Endodermal cell (in vitro differentiated cells): ENCODE measurements around the gene UBN1. TPM values are rescaled to one million over a fixed set of nuclear protein-coding genes. Genes with fewer than 3 reads are reported as not detected.
"Not testable (repeated sequence)": the region's sequence is repeated elsewhere in the genome, so short reads cannot be mapped to it uniquely, and the experiment has no call there.

ENCODE experiments used
- DNase-seq: peaks from one replicate; pipeline ENCODE4 v3.0.0-alpha.2; 2017
- H3K27ac ChIP-seq: 2 replicates; pipeline ENCODE4 v1.5.1; 2013; ENCODE audit warnings: mild to moderate bottlenecking, low read depth, low read length, moderate library complexity
- H3K27me3 ChIP-seq: 2 replicates; pipeline ENCODE4 v1.6.1; 2013; ENCODE audit warnings: mild to moderate bottlenecking, low read length, moderate library complexity; ENCODE audit not compliant: insufficient read depth, control insufficient read depth, poor library complexity, severe bottlenecking
- H3K36me3 ChIP-seq: 2 replicates; pipeline ENCODE4 v1.7.0; 2013; ENCODE audit warnings: mild to moderate bottlenecking, low read length, moderate library complexity; ENCODE audit not compliant: control insufficient read depth, insufficient read depth
- H3K4me1 ChIP-seq: one replicate; pipeline ENCODE4 v1.7.0; 2013; ENCODE audit warnings: low read length; ENCODE audit not compliant: control insufficient read depth, insufficient read depth
- H3K4me3 ChIP-seq: 2 replicates; pipeline ENCODE4 v1.5.1; 2013; ENCODE audit warnings: mild to moderate bottlenecking, low read length, moderate library complexity
- H3K9ac ChIP-seq: 2 replicates; pipeline ENCODE4 v1.6.1; 2013; ENCODE audit warnings: mild to moderate bottlenecking, low read length, moderate library complexity; ENCODE audit not compliant: poor library complexity, severe bottlenecking; ENCODE audit errors: extremely low read depth
- H3K9me3 ChIP-seq: 2 replicates; pipeline ENCODE4 v1.6.1; 2013; ENCODE audit warnings: mild to moderate bottlenecking, low read length, moderate library complexity; ENCODE audit not compliant: control insufficient read depth
- H3K27ac Mint-ChIP-seq: 2 replicates; pipeline ENCODE4 v1.8.0; 2020; ENCODE audit warnings: mixed read lengths
- H3K27me3 Mint-ChIP-seq: 2 replicates; pipeline ENCODE4 v1.8.0; 2021; ENCODE audit warnings: mild to moderate bottlenecking, mixed read lengths; ENCODE audit not compliant: insufficient read depth
- H3K36me3 Mint-ChIP-seq: 2 replicates; pipeline ENCODE4 v1.8.0; 2020; ENCODE audit warnings: low read depth, mixed read lengths
- H3K4me1 Mint-ChIP-seq: 2 replicates; pipeline ENCODE4 v1.8.0; 2020; ENCODE audit warnings: mixed read lengths
- H3K4me3 Mint-ChIP-seq: 2 replicates; pipeline ENCODE4 v1.8.0; 2020; ENCODE audit warnings: mild to moderate bottlenecking, moderate library complexity, mixed read lengths
- H3K9me3 Mint-ChIP-seq: 2 replicates; pipeline ENCODE4 v1.8.0; 2020; ENCODE audit warnings: mild to moderate bottlenecking, mixed read lengths
- CTCF ChIP-seq: fragments of 200-600 bp; sonication (generic); conservative IDR thresholded peaks from 2 replicates; pipeline ENCODE4 v1.5.0; 2021; ENCODE audit warnings: antibody characterized with exemption, mild to moderate bottlenecking
- WGBS, 2 experiments: methylation state at CpG; one replicate each; pipeline versions ENCODE4 v1.1.5 to v1.1.7; 2013; ENCODE audit warnings: missing lambda C conversion rate in 2 of 2, mixed read lengths in 1 of 2; ENCODE audit not compliant: insufficient coverage in 1 of 2, insufficient read length in 1 of 2; 5-methylcytosine and 5-hydroxymethylcytosine counted together
- total RNA-seq, 2 donors: library from RNA; stranded (reverse); fragmentation: NEBNext Ultra II Directional in 1 of 2; extraction: Animal tissue kit (Norgen Biotek cat#: 25700) in 1 of 2; gene quantifications; 2 replicates in 1 of 2; 3 replicates in 1 of 2; pipeline ENCODE4 v1.2.1, GENCODE V29; 2021

The UBN1 gene
- total RNA-seq, 2 donors from 2014 or later: 36.8 to 46.7 TPM

GRCh38 chr16:4928227-4928626 is 80.9 kb downstream of the UBN1 start:
- Histone ChIP-seq H3K9me3 (peaks cover 11% of the 10 kb centered on the region), H3K4me3 (no peak overlapping the region), H3K27me3 (no peaks in the 10 kb centered on the region), H3K27ac (no peak overlapping the region), H3K36me3 (peaks cover 10% of the 10 kb centered on the region), H3K4me1 (peaks cover 6% of the 10 kb centered on the region), H3K9ac (no peak overlapping the region)
- TF ChIP-seq CTCF: no peak
- Mint-ChIP-seq H3K4me3 (no peak overlapping the region), H3K9me3 (peaks cover 15% of the 10 kb centered on the region), H3K27me3 (no peaks in the 10 kb centered on the region), H3K36me3 (peaks cover 41% of the 10 kb centered on the region), H3K27ac (no peak overlapping the region), H3K4me1 (peaks cover 10% of the 10 kb centered on the region)
- WGBS, 2 experiments: 78 to 92% methylated on average over 6 of the region's 6 CpGs
- no peak for DNase-seq

- H3K4me3 ChIP-seq, H3K36me3 ChIP-seq, H3K9ac ChIP-seq, H3K27ac Mint-ChIP-seq, H3K4me1 Mint-ChIP-seq, H3K27ac ChIP-seq, H3K4me3 Mint-ChIP-seq, H3K27me3 ChIP-seq, H3K4me1 ChIP-seq, DNase-seq, H3K27me3 Mint-ChIP-seq: not testable (repeated sequence)
- peaks cover 41% of the 10 kb centered on the region for H3K36me3 Mint-ChIP-seq
- H3K9me3 Mint-ChIP-seq: peaks cover 15% of the 10 kb centered on the region
- 98% methylated on average over 4 of the region's 4 CpGs; no CpG with 5 or more reads in 1 of the 2 experiments for WGBS, 2 experiments
- H3K9me3 ChIP-seq: peaks cover 11% of the 10 kb centered on the region
Observed at GRCh38 chr16:4929619-4930018, 82.3 kb downstream of the UBN1 start.

- no peak overlapping the region for H3K27ac Mint-ChIP-seq
- no peaks in the 10 kb centered on the region for H3K4me1 Mint-ChIP-seq
- H3K36me3 ChIP-seq: peaks cover 10% of the 10 kb centered on the region
- no peak overlapping the region for H3K4me3 ChIP-seq
- H3K9ac ChIP-seq: no peak overlapping the region
- H3K9me3 ChIP-seq: peaks cover 11% of the 10 kb centered on the region
- peaks cover 37% of the 10 kb centered on the region for H3K36me3 Mint-ChIP-seq
- 87 to 98% methylated on average over 10 to 11 of the region's 11 CpGs for WGBS, 2 experiments
- H3K27me3 ChIP-seq: no peaks in the 10 kb centered on the region
- peaks cover 12% of the 10 kb centered on the region for H3K9me3 Mint-ChIP-seq
- no peak overlapping the region for H3K27ac ChIP-seq
- H3K4me1 ChIP-seq: no peaks in the 10 kb centered on the region
- TF ChIP-seq CTCF: no peak
- no peaks in the 10 kb centered on the region for H3K27me3 Mint-ChIP-seq
- H3K4me3 Mint-ChIP-seq: no peak overlapping the region
- DNase-seq: peak; percentile 38
Observed at GRCh38 chr16:4931381-4931780, 84.1 kb downstream of the UBN1 start.

Other genes with a start within 250 kb of the UBN1 start
- gene UBALD1, start 232.6 kb upstream of the UBN1 start, total RNA-seq: 10 to 100 TPM; 46.8 to 49.6 TPM
- gene MGRN1, start 222.7 kb upstream of the UBN1 start, total RNA-seq: 10 to 100 TPM; 66.9 to 71.4 TPM
- gene NUDT16L1, start 153.9 kb upstream of the UBN1 start, total RNA-seq: 10 to 100 TPM; 38.6 to 40.7 TPM
- 10 to 100 TPM; 32.4 to 41.0 TPM for gene ANKS3, start 113.2 kb upstream of the UBN1 start, total RNA-seq
- gene DNAAF8, start 112.9 kb upstream of the UBN1 start, total RNA-seq: under 1 TPM; 0.35 to 0.64 TPM
- 10 to 100 TPM; 17.2 to 21.6 TPM for gene ZNF500, start 80.3 kb upstream of the UBN1 start, total RNA-seq
- under 1 TPM; 0.40 to 0.73 TPM for gene SEPTIN12, start 59.1 kb upstream of the UBN1 start, total RNA-seq
- not detected for gene SMIM22, start 52.1 kb upstream of the UBN1 start, total RNA-seq
- gene ROGDI, start 44.8 kb upstream of the UBN1 start, total RNA-seq: 10 to 100 TPM; 46.2 to 49.0 TPM
- gene GLYR1, start 193 bp upstream of the UBN1 start, total RNA-seq: 100 to 1,000 TPM in 1 of 2 donors, 10 to 100 TPM in 1; 99.3 to 108 TPM
- 10 to 100 TPM; 37.8 to 48.5 TPM for gene PPL, start 89.7 kb downstream of the UBN1 start, total RNA-seq
- gene SEC14L5, start 110.8 kb downstream of the UBN1 start, total RNA-seq: under 1 TPM; 0.22 to 0.33 TPM
- gene NAGPA, start 186.5 kb downstream of the UBN1 start, total RNA-seq: 10 to 100 TPM; 12.7 to 14.0 TPM
- gene C16orf89, start 218.5 kb downstream of the UBN1 start, total RNA-seq: under 1 TPM in 1 of 2 donors, not detected in 1; 0.51 TPM
- 10 to 100 TPM; 25.1 to 32.3 TPM for gene ALG1, start 224.4 kb downstream of the UBN1 start, total RNA-seq